ENCODE data around the gene NR1I3.

NR1I3 gene

GRCh38 chr1:161220002-161220401, 18.0 kb downstream of the NR1I3 start:
- Histone ChIP-seq H3K27ac (ENCODE audit: insufficient read depth, low read length, poor library complexity, severe bottlenecking) (no peak overlapping the region), H3K9me3 (ENCODE audit: control insufficient read depth, low read length) (no peaks in the 10 kb centered on the region), H3K4me3 (ENCODE audit: insufficient read depth, low read depth, low read length, poor library complexity, severe bottlenecking) (no peak overlapping the region), H3K27me3 (replicated peaks; ENCODE audit: control insufficient read depth, insufficient read depth, low read length, poor library complexity, severe bottlenecking) (no peaks in the 10 kb centered on the region), H3K36me3 (ENCODE audit: control insufficient read depth, insufficient read depth, low read length) (no peaks in the 10 kb centered on the region), H3K4me1 (ENCODE audit: control insufficient read depth, insufficient read depth, low read length, poor library complexity, severe bottlenecking) (peaks cover 3% of the 10 kb centered on the region)
- no peak for DNase-seq

- DNase-seq = no peak
- peaks cover 3% of the 10 kb centered on the region for H3K4me1 ChIP-seq (ENCODE audit: control insufficient read depth, insufficient read depth, low read length, poor library complexity, severe bottlenecking)
- H3K36me3 ChIP-seq (ENCODE audit: control insufficient read depth, insufficient read depth, low read length) = peaks cover 2% of the 10 kb centered on the region
- no peaks in the 10 kb centered on the region for H3K27me3 ChIP-seq (replicated peaks; ENCODE audit: control insufficient read depth, insufficient read depth, low read length, poor library complexity, severe bottlenecking)
- H3K4me3 ChIP-seq (ENCODE audit: insufficient read depth, low read depth, low read length, poor library complexity, severe bottlenecking) = no peak overlapping the region
- no peak overlapping the region for H3K27ac ChIP-seq (ENCODE audit: insufficient read depth, low read length, poor library complexity, severe bottlenecking)
- no peaks in the 10 kb centered on the region for H3K9me3 ChIP-seq (ENCODE audit: control insufficient read depth, low read length)
Observed at GRCh38 chr1:161219078-161219892, 18.7 kb downstream of the NR1I3 start.

GRCh38 chr1:161218301-161219077, 19.5 kb downstream of the NR1I3 start:
- H3K4me3 ChIP-seq (ENCODE audit: insufficient read depth, low read depth, low read length, poor library complexity, severe bottlenecking) = no peak overlapping the region
- no peak overlapping the region for H3K27ac ChIP-seq (ENCODE audit: insufficient read depth, low read length, poor library complexity, severe bottlenecking)
- peaks cover 10% of the 10 kb centered on the region for H3K36me3 ChIP-seq (ENCODE audit: control insufficient read depth, insufficient read depth, low read length)
- peaks cover 3% of the 10 kb centered on the region for H3K4me1 ChIP-seq (ENCODE audit: control insufficient read depth, insufficient read depth, low read length, poor library complexity, severe bottlenecking)
- no peaks in the 10 kb centered on the region for H3K27me3 ChIP-seq (replicated peaks; ENCODE audit: control insufficient read depth, insufficient read depth, low read length, poor library complexity, severe bottlenecking)
- no peaks in the 10 kb centered on the region for H3K9me3 ChIP-seq (ENCODE audit: control insufficient read depth, low read length)
- DNase-seq = no peak

GRCh38 chr1:161217831-161218230, 20.2 kb downstream of the NR1I3 start:
- no peak overlapping the region for H3K4me3 ChIP-seq (ENCODE audit: insufficient read depth, low read depth, low read length, poor library complexity, severe bottlenecking)
- H3K27ac ChIP-seq (ENCODE audit: insufficient read depth, low read length, poor library complexity, severe bottlenecking) = no peak overlapping the region
- DNase-seq = no peak
- H3K36me3 ChIP-seq (ENCODE audit: control insufficient read depth, insufficient read depth, low read length) = peaks cover 17% of the 10 kb centered on the region
- no peaks in the 10 kb centered on the region for H3K9me3 ChIP-seq (ENCODE audit: control insufficient read depth, low read length)
- no peaks in the 10 kb centered on the region for H3K27me3 ChIP-seq (replicated peaks; ENCODE audit: control insufficient read depth, insufficient read depth, low read length, poor library complexity, severe bottlenecking)
- peaks cover 3% of the 10 kb centered on the region for H3K4me1 ChIP-seq (ENCODE audit: control insufficient read depth, insufficient read depth, low read length, poor library complexity, severe bottlenecking)

- H3K27me3 ChIP-seq (replicated peaks; ENCODE audit: control insufficient read depth, insufficient read depth, low read length, poor library complexity, severe bottlenecking) = no peaks in the 10 kb centered on the region
- H3K27ac ChIP-seq (ENCODE audit: insufficient read depth, low read length, poor library complexity, severe bottlenecking) = no peak overlapping the region
- peaks cover 3% of the 10 kb centered on the region for H3K4me1 ChIP-seq (ENCODE audit: control insufficient read depth, insufficient read depth, low read length, poor library complexity, severe bottlenecking)
- no peak overlapping the region for H3K4me3 ChIP-seq (ENCODE audit: insufficient read depth, low read depth, low read length, poor library complexity, severe bottlenecking)
- DNase-seq = no peak
- no peaks in the 10 kb centered on the region for H3K9me3 ChIP-seq (ENCODE audit: control insufficient read depth, low read length)
- H3K36me3 ChIP-seq (ENCODE audit: control insufficient read depth, insufficient read depth, low read length) = peaks cover 23% of the 10 kb centered on the region
Observed at GRCh38 chr1:161216945-161217712, 20.9 kb downstream of the NR1I3 start.

- H3K36me3 ChIP-seq (ENCODE audit: control insufficient read depth, insufficient read depth, low read length) = peaks cover 43% of the 10 kb centered on the region
- H3K27ac ChIP-seq (ENCODE audit: insufficient read depth, low read length, poor library complexity, severe bottlenecking) = no peak within 1 kb of the TSS
- no peaks in the 10 kb centered on the region for H3K9me3 ChIP-seq (ENCODE audit: control insufficient read depth, low read length)
- H3K4me3 ChIP-seq (ENCODE audit: insufficient read depth, low read depth, low read length, poor library complexity, severe bottlenecking) = no peak within 1 kb of the TSS
- H3K27me3 ChIP-seq (replicated peaks; ENCODE audit: control insufficient read depth, insufficient read depth, low read length, poor library complexity, severe bottlenecking) = no peaks in the 10 kb centered on the region
- H3K4me1 ChIP-seq (ENCODE audit: control insufficient read depth, insufficient read depth, low read length, poor library complexity, severe bottlenecking) = peaks cover 3% of the 10 kb centered on the region
- no peak for DNase-seq
Observed at GRCh38 chr1:161215076-161215475, 22.9 kb downstream of the NR1I3 start, which contains the start of gene FCER1G. Gene FCER1G (plus strand): TSS chr1:161215295. CDS start chr1:161215322, 27 bp downstream.

- Histone ChIP-seq H3K36me3 (ENCODE audit: control insufficient read depth, insufficient read depth, low read length) (peaks cover 50% of the 10 kb centered on the region), H3K27ac (ENCODE audit: insufficient read depth, low read length, poor library complexity, severe bottlenecking) (no peak overlapping the region)
- no peak for DNase-seq
Observed at GRCh38 chr1:161214369-161214768, 23.6 kb downstream of the NR1I3 start.

GRCh38 chr1:161209790-161210409, 28.1 kb downstream of the NR1I3 start:
- Histone ChIP-seq H3K27ac (ENCODE audit: insufficient read depth, low read length, poor library complexity, severe bottlenecking) (no peak overlapping the region), H3K4me3 (ENCODE audit: insufficient read depth, low read depth, low read length, poor library complexity, severe bottlenecking) (no peak overlapping the region), H3K27me3 (replicated peaks; ENCODE audit: control insufficient read depth, insufficient read depth, low read length, poor library complexity, severe bottlenecking) (no peaks in the 10 kb centered on the region), H3K36me3 (ENCODE audit: control insufficient read depth, insufficient read depth, low read length) (peaks cover 73% of the 10 kb centered on the region), H3K4me1 (ENCODE audit: control insufficient read depth, insufficient read depth, low read length, poor library complexity, severe bottlenecking) (no peaks in the 10 kb centered on the region), H3K9me3 (ENCODE audit: control insufficient read depth, low read length) (no peaks in the 10 kb centered on the region)
- peak; percentile 34 to 55 (median 39) for DNase-seq

More at GRCh38 chr1:161214369-161214768, 23.6 kb downstream of the NR1I3 start:
- H3K9me3 ChIP-seq (ENCODE audit: control insufficient read depth, low read length) = no peaks in the 10 kb centered on the region
- no peak overlapping the region for H3K4me3 ChIP-seq (ENCODE audit: insufficient read depth, low read depth, low read length, poor library complexity, severe bottlenecking)
- peaks cover 3% of the 10 kb centered on the region for H3K4me1 ChIP-seq (ENCODE audit: control insufficient read depth, insufficient read depth, low read length, poor library complexity, severe bottlenecking)
- no peaks in the 10 kb centered on the region for H3K27me3 ChIP-seq (replicated peaks; ENCODE audit: control insufficient read depth, insufficient read depth, low read length, poor library complexity, severe bottlenecking)

- H3K36me3 ChIP-seq (ENCODE audit: control insufficient read depth, insufficient read depth, low read length) = peaks cover 57% of the 10 kb centered on the region
- H3K27ac ChIP-seq (ENCODE audit: insufficient read depth, low read length, poor library complexity, severe bottlenecking) = no peak overlapping the region
- H3K4me3 ChIP-seq (ENCODE audit: insufficient read depth, low read depth, low read length, poor library complexity, severe bottlenecking) = no peak overlapping the region
- no peaks in the 10 kb centered on the region for H3K27me3 ChIP-seq (replicated peaks; ENCODE audit: control insufficient read depth, insufficient read depth, low read length, poor library complexity, severe bottlenecking)
- DNase-seq = no peak
- H3K4me1 ChIP-seq (ENCODE audit: control insufficient read depth, insufficient read depth, low read length, poor library complexity, severe bottlenecking) = peaks cover 15% of the 10 kb centered on the region
- no peaks in the 10 kb centered on the region for H3K9me3 ChIP-seq (ENCODE audit: control insufficient read depth, low read length)
Observed at GRCh38 chr1:161207173-161207572, 30.8 kb downstream of the NR1I3 start.
